GM12874 (cell line): Measurements from ENCODE around the gene DNAJB13.

Source experiments
- CTCF ChIP-seq: IDR thresholded peaks from 2 replicates; pipeline ENCODE4 v1.5.1; 2011; ENCODE audit warnings: low read depth, mild to moderate bottlenecking, control low read depth, low read length, moderate library complexity; ENCODE audit not compliant: insufficient read depth

The DNAJB13 gene

DNA sequence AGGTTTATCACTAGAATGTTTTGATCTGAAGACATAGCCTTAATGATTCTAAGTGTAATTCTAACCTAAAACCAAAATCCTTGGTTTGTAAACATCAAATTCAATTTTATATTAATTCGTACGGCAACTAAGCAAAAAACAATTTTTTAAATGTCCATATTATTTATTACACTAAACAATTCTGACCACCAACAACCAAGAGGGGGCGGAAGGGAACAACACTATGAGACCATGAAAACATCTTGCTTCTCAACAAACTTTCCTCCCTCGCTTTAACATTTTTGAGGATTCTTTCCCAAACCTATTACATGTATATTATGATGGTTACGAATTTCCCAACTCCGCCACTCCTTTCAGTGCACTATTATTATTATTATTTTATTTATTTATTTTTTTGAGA is 38.3 kb downstream of the DNAJB13 start:
- TF ChIP-seq CTCF = peak; percentile 21; the same call in 1 of the 2 replicates

GRCh38 chr11:73990730-73991129 is 39.9 kb downstream of the DNAJB13 start:
- no peak for TF ChIP-seq CTCF

- TF ChIP-seq CTCF = no peak
Observed at GRCh38 chr11:73991471-73992006, 40.7 kb downstream of the DNAJB13 start.

DNA sequence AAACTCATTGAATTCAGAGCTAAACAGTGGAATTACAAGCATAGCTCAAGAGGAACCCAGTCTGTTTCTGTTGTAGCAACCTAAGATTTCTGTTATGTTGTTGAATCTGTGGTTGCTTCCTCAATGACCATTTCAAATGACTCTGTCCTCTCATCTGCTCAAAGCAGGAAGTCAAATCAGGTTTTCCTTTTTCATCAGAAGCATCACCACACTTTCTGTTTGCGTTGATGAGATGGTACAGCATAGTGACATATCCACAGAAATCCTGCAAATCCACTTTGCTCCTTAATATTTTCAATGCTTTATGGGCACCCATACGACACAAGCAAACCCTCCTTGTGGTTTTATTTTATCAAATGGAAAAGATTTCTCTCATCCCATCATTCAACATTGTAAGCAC is 44.4 kb downstream of the DNAJB13 start:
- no peak for TF ChIP-seq CTCF

- no peak for TF ChIP-seq CTCF
Observed at GRCh38 chr11:73995731-73996130, 44.9 kb downstream of the DNAJB13 start.

DNA sequence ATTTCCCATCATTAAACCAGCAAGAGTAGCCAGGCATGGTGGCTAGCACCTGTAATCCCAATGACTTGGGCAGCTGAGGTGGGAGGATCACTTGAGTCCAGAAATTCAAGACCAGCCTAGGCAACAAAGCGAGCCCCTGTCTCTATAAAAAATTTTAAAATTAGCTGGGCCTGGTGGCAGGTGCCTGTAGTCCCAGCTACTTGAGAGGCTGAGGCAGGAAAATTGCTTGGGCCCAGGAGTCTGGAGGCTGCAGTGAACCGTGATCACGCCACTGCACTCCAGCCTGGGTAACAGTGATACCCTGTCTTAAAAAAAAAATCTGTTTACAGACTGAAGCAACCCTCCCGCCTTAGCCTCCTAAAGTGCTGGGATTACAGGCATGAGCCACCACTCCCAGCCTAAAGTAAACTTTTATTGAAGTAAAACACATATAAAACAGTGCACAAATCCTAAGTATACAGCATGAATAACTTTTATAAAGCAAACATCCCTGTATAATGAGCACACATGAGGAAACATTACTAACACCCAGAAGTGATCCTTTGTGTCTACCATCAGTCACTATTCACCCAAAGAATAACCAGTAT is 45.4 kb downstream of the DNAJB13 start:
- TF ChIP-seq CTCF = no peak

- TF ChIP-seq CTCF = no peak
Observed at GRCh38 chr11:73997120-73997770, 46.4 kb downstream of the DNAJB13 start.
